Measurements from ENCODE around the gene GPN3.
"Not testable (repeated sequence)": the region's sequence is repeated elsewhere in the genome, so short reads cannot be mapped to it uniquely, and the experiment has no call there.

GPN3 gene

GRCh38 chr12:110466791-110467190 lies 1.3 kb downstream of the GPN3 start:
- H3K4me3 ChIP-seq (ENCODE audit: low read depth, low read length), result no peak overlapping the region

GRCh38 chr12:110465765-110466164 lies 2.3 kb downstream of the GPN3 start:
- H3K4me3 ChIP-seq (ENCODE audit: low read depth, low read length); DNase-seq (ENCODE audit: low read depth): not testable (repeated sequence)

More at GRCh38 chr12:110466791-110467190, 1.3 kb downstream of the GPN3 start:
- no peak for DNase-seq (ENCODE audit: low read depth)
- no peak for TF ChIP-seq CTCF (conservative IDR thresholded peaks at IDR 0.05; ENCODE audit: low read depth, low read length)

- DNase-seq (ENCODE audit: low read depth), result no peak
- H3K4me3 ChIP-seq (ENCODE audit: low read depth, low read length), result no peak overlapping the region
- TF ChIP-seq CTCF (conservative IDR thresholded peaks at IDR 0.05; ENCODE audit: low read depth, low read length), result no peak
Observed at GRCh38 chr12:110465024-110465423, 3.0 kb downstream of the GPN3 start.

- H3K4me3 ChIP-seq (ENCODE audit: low read depth, low read length); DNase-seq (ENCODE audit: low read depth): not testable (repeated sequence)
Observed at GRCh38 chr12:110461189-110461588, 6.9 kb downstream of the GPN3 start.

GRCh38 chr12:110458756-110459155 lies 9.3 kb downstream of the GPN3 start:
- no peak overlapping the region for H3K4me3 ChIP-seq (ENCODE audit: low read depth, low read length)
- DNase-seq (ENCODE audit: low read depth), result no peak
- no peak for TF ChIP-seq CTCF (conservative IDR thresholded peaks at IDR 0.05; ENCODE audit: low read depth, low read length)

- DNase-seq (ENCODE audit: low read depth), result no peak
- H3K4me3 ChIP-seq (ENCODE audit: low read depth, low read length), result no peak overlapping the region
- TF ChIP-seq CTCF (conservative IDR thresholded peaks at IDR 0.05; ENCODE audit: low read depth, low read length), result no peak
Observed at GRCh38 chr12:110453569-110454296, 14.3 kb downstream of the GPN3 start.

GRCh38 chr12:110451263-110451662 lies 16.8 kb downstream of the GPN3 start:
- TF ChIP-seq CTCF (conservative IDR thresholded peaks at IDR 0.05; ENCODE audit: low read depth, low read length), result no peak

GRCh38 chr12:110449799-110450497 lies 18.1 kb downstream of the GPN3 start, which contains the start of gene ARPC3:
Gene ARPC3, minus strand, starts transcription at chr12:110450337. Its CDS starts 77 bp downstream, at chr12:110450260.
- peak within 1 kb of the TSS; percentile 97 for H3K4me3 ChIP-seq (ENCODE audit: low read depth, low read length)
- DNase-seq (ENCODE audit: low read depth), result peak; percentile 98
- TF ChIP-seq CTCF (conservative IDR thresholded peaks at IDR 0.05; ENCODE audit: low read depth, low read length), result peak; percentile 86

More at GRCh38 chr12:110451263-110451662, 16.8 kb downstream of the GPN3 start:
- H3K4me3 ChIP-seq (ENCODE audit: low read depth, low read length), result no peak overlapping the region
- no peak for DNase-seq (ENCODE audit: low read depth)

Measured in choroid plexus epithelial cell (primary cell).